Body of pancreas (tissue), 4 donors: ENCODE measurements around the gene AKR1C2. TPM values are rescaled to one million over a fixed set of nuclear protein-coding genes. Genes with fewer than 3 reads are reported as not detected.
"Not testable (repeated sequence)": the region's sequence is repeated elsewhere in the genome, so short reads cannot be mapped to it uniquely, and the experiment has no call there.

Source experiments
- ATAC-seq: fragments of 150-250 bp; one replicate; pipeline ENCODE4 v1.9.1; 2016
- DNase-seq, 4 donors: peaks; one replicate each; pipeline ENCODE4 v3.0.0-alpha.2; 2019
- H3K27ac ChIP-seq, 4 donors: fragments of 200-600 bp; sonication (generic); 1 replicate in 3 of 4; 2 replicates in 1 of 4; pipeline versions ENCODE4 v1.5.1 to v1.6.1; 2016 to 2019; ENCODE audit warnings: mild to moderate bottlenecking in 1 of 4, mixed read lengths in 1 of 4, moderate library complexity in 1 of 4
- H3K27me3 ChIP-seq, 2 donors: fragments of 200-600 bp; sonication (generic); one replicate each; pipeline ENCODE4 v1.6.0; 2016; ENCODE audit warnings: mild to moderate bottlenecking in 1 of 2
- H3K36me3 ChIP-seq, 2 donors: fragments of 200-600 bp; sonication (generic); replicated peaks in 1 of 2; 2 replicates each; pipeline ENCODE4 v1.5.1; 2016; ENCODE audit warnings: low read depth in 2 of 2; ENCODE audit not compliant: insufficient read depth in 1 of 2
- H3K4me1 ChIP-seq: fragments of 200-600 bp; sonication (generic); one replicate; pipeline ENCODE4 v1.6.0; 2016
- H3K4me3 ChIP-seq, 2 donors: fragments of 200-600 bp; sonication (generic); 1 replicate in 1 of 2; 2 replicates in 1 of 2; pipeline ENCODE4 v1.5.1; 2016 to 2019
- H3K9me3 ChIP-seq, 3 donors: fragments of 200-600 bp; sonication (generic); 1 replicate in 2 of 3; 2 replicates in 1 of 3; pipeline ENCODE4 v1.5.1; 2016
- POLR2A ChIP-seq, 3 donors: fragments of 450-650 bp; IDR thresholded peaks; one replicate each; pipeline ENCODE4 v1.6.1; 2016; ENCODE audit warnings: antibody characterized with exemption in 3 of 3, mild to moderate bottlenecking in 2 of 3
- WGBS, 2 donors: methylation state at CpG; one replicate each; pipeline ENCODE4 v1.1.5; 2017; 5-methylcytosine and 5-hydroxymethylcytosine counted together
- intact Hi-C: fragments of 100-400 bp; cut with DNase I; formaldehyde crosslinking; loops from one replicate; pipeline ENCODE4 v1.15.1; 2023
- total RNA-seq, 2 donors: library from RNA; depleted of rRNA; stranded (reverse); fragments of >200 nt; gene quantifications; one replicate each; pipeline ENCODE4 v1.1.0, GENCODE V29; 2016
- TF ChIP-seq, protein P1 (sequence below), 7 experiments: fragments of 450-650 bp in 4 of 7; fragments of 200-600 bp in 3 of 7; sonication (generic) in 3 of 7; IDR thresholded peaks; one replicate each; pipeline ENCODE4 v1.5.1; 2016 to 2019; ENCODE audit warnings: antibody characterized with exemption in 7 of 7

AKR1C2 gene
- total RNA-seq, 2 donors from 2014 or later = 3.1 to 5.6 TPM

DNA sequence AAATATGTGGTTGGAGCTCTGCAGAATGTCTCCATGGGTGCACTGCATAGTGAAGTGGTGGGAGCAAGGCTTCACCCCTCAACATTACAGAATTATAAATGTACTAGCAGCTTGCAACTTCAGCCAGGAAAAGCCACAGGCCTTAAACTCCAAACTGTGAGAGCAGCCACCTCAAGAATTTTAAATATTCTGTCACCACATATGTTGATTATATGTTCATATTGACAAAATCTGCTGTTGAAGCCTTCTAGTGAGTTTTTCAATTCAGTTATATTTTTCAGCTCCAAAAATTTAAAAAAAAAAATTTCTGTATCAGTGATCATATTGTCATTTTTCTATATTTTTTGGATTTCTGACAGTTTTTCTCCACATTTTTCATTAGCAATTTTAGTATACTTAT lies 30.9 kb upstream of the AKR1C2 start:
- Histone ChIP-seq H3K4me3 (no peak overlapping the region), H3K27ac (no peak overlapping the region), H3K9me3 (no peaks in the 10 kb centered on the region), H3K27me3 (no peaks in the 10 kb centered on the region), H3K4me1 (no peaks in the 10 kb centered on the region), H3K36me3 (no peaks in the 10 kb centered on the region)
- no peak for ATAC-seq
- DNase-seq = no peak
- intact Hi-C loops = no loop called here
- TF ChIP-seq, protein P1, sequence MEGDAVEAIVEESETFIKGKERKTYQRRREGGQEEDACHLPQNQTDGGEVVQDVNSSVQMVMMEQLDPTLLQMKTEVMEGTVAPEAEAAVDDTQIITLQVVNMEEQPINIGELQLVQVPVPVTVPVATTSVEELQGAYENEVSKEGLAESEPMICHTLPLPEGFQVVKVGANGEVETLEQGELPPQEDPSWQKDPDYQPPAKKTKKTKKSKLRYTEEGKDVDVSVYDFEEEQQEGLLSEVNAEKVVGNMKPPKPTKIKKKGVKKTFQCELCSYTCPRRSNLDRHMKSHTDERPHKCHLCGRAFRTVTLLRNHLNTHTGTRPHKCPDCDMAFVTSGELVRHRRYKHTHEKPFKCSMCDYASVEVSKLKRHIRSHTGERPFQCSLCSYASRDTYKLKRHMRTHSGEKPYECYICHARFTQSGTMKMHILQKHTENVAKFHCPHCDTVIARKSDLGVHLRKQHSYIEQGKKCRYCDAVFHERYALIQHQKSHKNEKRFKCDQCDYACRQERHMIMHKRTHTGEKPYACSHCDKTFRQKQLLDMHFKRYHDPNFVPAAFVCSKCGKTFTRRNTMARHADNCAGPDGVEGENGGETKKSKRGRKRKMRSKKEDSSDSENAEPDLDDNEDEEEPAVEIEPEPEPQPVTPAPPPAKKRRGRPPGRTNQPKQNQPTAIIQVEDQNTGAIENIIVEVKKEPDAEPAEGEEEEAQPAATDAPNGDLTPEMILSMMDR (IDR thresholded peaks at IDR 0.05) = no peak

DNA sequence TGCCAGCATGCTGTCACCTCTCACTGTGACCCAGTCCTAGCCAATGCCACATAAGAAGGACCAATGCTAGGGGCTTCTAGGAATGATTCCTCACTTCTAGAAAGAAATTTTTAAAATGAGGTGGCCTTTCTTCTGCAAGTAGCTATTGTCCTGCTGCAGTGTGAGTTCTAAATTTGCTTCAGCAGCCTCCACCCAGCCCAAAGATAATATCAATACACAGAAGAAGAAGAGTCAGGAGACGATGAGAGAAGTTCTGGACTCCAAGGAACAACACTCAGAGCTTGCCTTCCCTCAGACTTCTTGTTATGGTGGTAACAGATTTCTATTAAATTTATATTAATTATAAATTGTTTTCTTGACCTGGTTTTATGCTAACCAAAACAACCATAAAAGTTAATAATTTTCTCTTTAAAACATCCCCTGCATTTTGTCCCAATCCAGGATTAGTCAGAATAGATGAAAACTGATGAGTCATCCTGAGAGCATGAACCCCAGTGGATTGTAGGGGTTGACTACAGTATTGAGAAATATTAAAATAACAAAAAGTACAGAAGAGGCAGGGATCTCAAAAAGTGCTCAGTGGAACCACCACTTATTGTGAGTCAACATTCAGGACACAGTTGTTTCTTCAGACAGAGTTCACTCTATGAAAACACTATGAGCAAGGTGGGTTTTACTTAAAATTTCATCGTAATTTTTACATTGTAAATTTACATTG lies 29.6 kb upstream of the AKR1C2 start:
- intact Hi-C loops = no loop called here
- no peak for TF ChIP-seq POLR2A (IDR thresholded peaks at IDR 0.05)
- TF ChIP-seq, protein P1 (IDR thresholded peaks at IDR 0.05) = no peak
- Histone ChIP-seq H3K27me3 (no peaks in the 10 kb centered on the region), H3K36me3 (no peaks in the 10 kb centered on the region), H3K9me3 (no peaks in the 10 kb centered on the region), H3K27ac (no peak overlapping the region), H3K4me1 (no peaks in the 10 kb centered on the region), H3K4me3 (no peak overlapping the region)
- no peak for DNase-seq
- WGBS, 2 donors = 44 to 92% methylated on average over 2 of the region's 2 CpGs
- no peak for ATAC-seq

DNA sequence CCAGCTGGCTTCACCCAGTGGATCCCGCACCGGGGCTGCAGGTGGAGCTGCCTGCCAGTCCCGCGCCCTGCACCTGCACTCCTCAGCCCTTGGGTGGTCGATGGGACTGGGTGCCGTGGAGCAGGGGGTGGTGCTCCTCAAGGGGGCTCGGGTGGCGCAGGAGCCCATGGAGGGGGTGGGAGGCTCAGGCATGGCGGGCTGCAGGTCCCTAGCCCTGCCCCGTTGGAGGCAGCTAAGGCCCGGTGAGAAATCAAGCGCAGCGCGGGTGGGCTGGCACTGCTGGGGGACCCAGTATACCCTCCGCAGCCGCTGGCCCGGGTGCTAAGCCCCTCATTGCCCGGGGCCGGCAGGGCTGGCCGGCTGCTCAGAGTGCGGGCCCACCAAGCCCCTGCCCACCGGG lies 28.8 kb upstream of the AKR1C2 start:
- H3K36me3 ChIP-seq, H3K27me3 ChIP-seq, intact Hi-C loops, H3K27ac ChIP-seq, DNase-seq, H3K4me1 ChIP-seq, ATAC-seq, H3K4me3 ChIP-seq, H3K9me3 ChIP-seq: not testable (repeated sequence)
- WGBS, 2 donors = 100% methylated on average over 1 to 3 of the region's 22 CpGs

DNA sequence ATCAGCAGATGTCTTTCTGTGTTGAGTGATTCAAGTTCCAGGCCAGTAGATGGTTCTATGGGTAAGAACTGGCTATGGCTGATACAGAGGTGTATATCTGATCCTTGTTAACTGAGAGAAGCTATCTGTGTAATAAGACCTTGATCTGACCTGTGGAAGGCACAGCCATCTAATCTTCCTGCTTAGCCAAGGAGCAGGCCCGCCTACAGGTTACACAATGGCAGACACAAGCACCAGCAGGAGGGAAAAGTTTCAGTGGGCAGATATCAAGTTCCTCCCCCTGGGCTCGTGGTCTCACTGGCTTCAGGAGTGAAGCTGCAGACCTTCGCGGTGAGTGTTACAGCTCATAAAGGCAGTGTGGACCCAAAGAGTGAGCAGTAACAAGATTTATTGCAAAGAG lies 27.9 kb upstream of the AKR1C2 start:
- H3K27me3 ChIP-seq, ATAC-seq, H3K9me3 ChIP-seq, H3K27ac ChIP-seq, DNase-seq, H3K4me3 ChIP-seq, intact Hi-C loops, H3K4me1 ChIP-seq, H3K36me3 ChIP-seq: not testable (repeated sequence)
- WGBS, 2 donors = 89 to 91% methylated on average over 4 of the region's 4 CpGs

DNA sequence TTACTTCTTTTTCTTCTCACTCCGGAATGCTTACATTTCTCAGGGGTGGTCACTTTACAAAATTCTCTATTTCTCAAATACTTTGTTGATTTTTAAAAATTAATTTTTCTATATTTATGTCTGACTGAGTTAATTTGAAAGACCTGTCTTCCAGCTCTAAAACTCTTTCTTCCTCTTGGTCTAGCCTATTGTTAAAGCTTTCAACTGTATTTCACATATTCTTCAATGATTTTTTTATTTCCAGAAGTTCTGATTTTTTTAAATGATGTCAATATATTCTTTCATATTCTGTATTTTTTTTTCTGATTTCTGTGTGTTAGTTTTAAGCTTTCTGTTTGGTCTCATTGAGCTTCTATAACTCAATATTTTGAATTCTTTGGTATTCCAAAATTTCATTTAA lies 27.3 kb upstream of the AKR1C2 start:
- Histone ChIP-seq H3K4me3 (no peak overlapping the region), H3K27me3 (no peaks in the 10 kb centered on the region), H3K4me1 (no peaks in the 10 kb centered on the region), H3K9me3 (no peaks in the 10 kb centered on the region), H3K27ac (no peak overlapping the region), H3K36me3 (no peaks in the 10 kb centered on the region)
- no peak for DNase-seq
- TF ChIP-seq, protein P1 (IDR thresholded peaks at IDR 0.05) = no peak
- no peak for TF ChIP-seq POLR2A (IDR thresholded peaks at IDR 0.05)
- 88% methylated on average over 1 of the region's 1 CpG for WGBS, 2 donors
- intact Hi-C loops = no loop called here
- no peak for ATAC-seq

DNA sequence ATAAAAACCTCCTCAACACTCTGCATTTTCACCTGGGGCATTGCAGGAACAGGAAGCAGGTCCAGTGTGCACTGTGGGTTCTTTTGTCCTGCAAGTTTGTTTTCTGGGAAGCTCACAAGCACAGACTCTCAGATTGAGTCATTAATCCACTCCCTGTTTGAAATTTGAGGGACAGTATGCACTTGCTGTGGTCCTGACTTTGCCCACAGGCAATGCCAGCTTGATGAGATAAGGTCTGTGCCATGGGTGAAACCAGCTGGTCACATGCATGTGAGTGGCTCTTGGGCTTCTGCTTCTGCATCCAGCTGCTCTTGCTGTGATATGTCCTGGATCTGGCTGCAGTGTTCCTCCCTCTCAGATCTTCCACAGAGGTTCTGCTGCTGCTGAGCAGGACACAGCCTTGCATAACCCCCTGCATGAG lies 21.8 kb upstream of the AKR1C2 start:
- peak overlapping the region in 1 of 4 donors; percentile 22 for H3K27ac ChIP-seq
- DNase-seq (peak in 3 of 4 donors; percentile 46 to 57 (median 57)), ATAC-seq (peak; percentile 48)
- H3K4me3 ChIP-seq, H3K27me3 ChIP-seq, H3K36me3 ChIP-seq, H3K9me3 ChIP-seq, intact Hi-C loops, H3K4me1 ChIP-seq: not testable (repeated sequence)
